GM23248 (cell line): ENCODE measurements around the gene MEI1.

ENCODE experiments used
- EZH2 ChIP-seq: fragments of 200-600 bp; sonication (generic); IDR thresholded peaks from 2 replicates; pipeline ENCODE4 v1.6.1; 2018; ENCODE audit warnings: antibody characterized with exemption, mild to moderate bottlenecking; ENCODE audit not compliant: insufficient read depth, poor library complexity, severe bottlenecking
- EZH2phosphoT487 ChIP-seq: fragments of 200-600 bp; sonication (generic); IDR thresholded peaks from 2 replicates; pipeline ENCODE4 v1.6.1; 2018; ENCODE audit warnings: antibody characterized with exemption, moderate library complexity, mild to moderate bottlenecking, low read depth; ENCODE audit not compliant: insufficient read depth

GRCh38 chr22:41682033-41682807, 17.1 kb upstream of the MEI1 start:
- TF ChIP-seq EZH2phosphoT487 (no peak), EZH2 (no peak)
